Coronary artery (tissue), 2 donors: Measurements from ENCODE around the gene SCAPER.

ENCODE experiments used
- DNase-seq: peaks from one replicate; pipeline ENCODE4 v3.0.0-alpha.2; 2017; ENCODE audit warnings: low spot score
- H3K27ac ChIP-seq, 2 donors: fragments of 200-600 bp; sonication (generic); one replicate each; pipeline ENCODE4 v1.5.1; 2016 to 2019
- H3K4me3 ChIP-seq: fragments of 200-600 bp; sonication (generic); 2 replicates; pipeline ENCODE4 v1.5.1; 2016; ENCODE audit warnings: mild to moderate bottlenecking, moderate library complexity
- TF ChIP-seq, protein P1 (sequence below): fragments of 200-600 bp; sonication (generic); IDR thresholded peaks from one replicate; pipeline ENCODE4 v1.5.1; 2019; ENCODE audit warnings: antibody characterized with exemption

Gene SCAPER

DNA sequence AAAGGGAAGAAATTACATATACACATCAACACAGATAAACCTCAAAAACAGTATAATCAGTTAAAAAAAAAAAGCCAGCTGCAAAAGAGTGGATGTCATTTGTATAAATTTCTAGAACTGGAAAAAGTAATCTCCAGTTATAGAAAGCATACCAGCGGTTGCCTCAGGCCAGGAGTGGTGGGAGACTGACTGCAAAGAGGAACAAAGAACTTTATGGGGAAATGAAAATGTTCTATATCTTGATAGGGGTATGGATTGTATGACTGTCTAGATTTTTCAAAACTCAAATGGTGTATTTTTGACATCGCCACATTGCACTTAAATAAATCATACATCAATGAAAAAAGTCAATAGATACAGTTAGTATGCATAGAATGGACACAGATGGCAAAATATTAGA, 241.6 kb downstream of the SCAPER start:
- no peak for DNase-seq
- TF ChIP-seq, protein P1, sequence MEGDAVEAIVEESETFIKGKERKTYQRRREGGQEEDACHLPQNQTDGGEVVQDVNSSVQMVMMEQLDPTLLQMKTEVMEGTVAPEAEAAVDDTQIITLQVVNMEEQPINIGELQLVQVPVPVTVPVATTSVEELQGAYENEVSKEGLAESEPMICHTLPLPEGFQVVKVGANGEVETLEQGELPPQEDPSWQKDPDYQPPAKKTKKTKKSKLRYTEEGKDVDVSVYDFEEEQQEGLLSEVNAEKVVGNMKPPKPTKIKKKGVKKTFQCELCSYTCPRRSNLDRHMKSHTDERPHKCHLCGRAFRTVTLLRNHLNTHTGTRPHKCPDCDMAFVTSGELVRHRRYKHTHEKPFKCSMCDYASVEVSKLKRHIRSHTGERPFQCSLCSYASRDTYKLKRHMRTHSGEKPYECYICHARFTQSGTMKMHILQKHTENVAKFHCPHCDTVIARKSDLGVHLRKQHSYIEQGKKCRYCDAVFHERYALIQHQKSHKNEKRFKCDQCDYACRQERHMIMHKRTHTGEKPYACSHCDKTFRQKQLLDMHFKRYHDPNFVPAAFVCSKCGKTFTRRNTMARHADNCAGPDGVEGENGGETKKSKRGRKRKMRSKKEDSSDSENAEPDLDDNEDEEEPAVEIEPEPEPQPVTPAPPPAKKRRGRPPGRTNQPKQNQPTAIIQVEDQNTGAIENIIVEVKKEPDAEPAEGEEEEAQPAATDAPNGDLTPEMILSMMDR: no peak
- Histone ChIP-seq H3K4me3 (no peak overlapping the region), H3K27ac (no peak overlapping the region)

DNA sequence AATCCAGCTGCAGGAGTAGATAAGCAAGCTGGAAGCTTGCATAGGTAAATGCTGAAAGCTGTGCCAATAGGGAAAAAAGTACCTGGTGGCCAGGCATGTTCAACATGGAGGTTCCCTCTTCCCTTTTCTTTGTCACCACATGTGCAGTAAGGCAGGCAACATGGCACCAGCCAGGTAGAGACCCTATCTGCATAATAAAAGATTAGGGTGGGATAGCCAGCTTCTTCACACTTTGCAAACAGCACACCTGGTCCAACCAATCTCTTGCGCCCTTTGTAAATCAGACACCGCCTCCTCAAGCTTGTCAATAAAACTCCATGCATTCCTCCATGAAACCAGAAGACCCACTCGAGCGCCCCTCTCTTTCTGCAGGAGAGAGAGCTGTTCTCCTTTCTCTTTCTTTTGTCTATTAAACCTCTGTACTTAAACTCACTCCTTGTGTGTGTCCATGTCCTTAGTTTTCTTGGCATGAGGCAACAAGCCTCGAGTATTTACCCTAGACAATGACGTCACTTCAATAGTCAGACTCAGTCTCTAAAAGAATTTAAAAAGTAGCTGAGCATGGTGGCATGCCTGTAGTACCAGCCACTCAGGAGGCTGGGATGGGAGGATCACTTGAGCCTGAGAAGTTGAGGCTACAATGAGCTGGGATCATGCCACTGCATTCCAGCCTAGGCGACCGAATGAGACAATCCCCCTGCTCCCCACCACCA, 256.3 kb downstream of the SCAPER start:
- no peak overlapping the region for H3K27ac ChIP-seq
- H3K4me3 ChIP-seq: no peak overlapping the region
- TF ChIP-seq, protein P1: no peak
- DNase-seq: no peak

DNA sequence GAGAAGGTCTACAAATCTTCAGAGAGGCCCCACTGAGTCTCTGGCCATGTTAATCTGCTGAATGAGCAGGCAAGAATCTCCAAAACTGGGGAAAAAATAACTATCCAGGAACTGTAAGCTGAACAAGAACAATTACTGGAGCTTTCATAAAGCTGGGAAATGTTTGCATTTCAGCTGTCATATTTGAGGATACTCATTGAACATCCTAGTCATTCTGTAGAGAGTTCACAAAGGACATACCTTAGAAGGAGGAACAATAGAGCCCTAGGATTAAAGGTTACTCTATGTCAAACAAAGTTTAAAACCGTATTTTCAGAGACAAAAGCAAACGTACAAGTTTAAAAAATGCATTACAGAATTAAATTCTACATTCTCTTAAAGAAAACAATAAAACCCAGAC, 257.5 kb downstream of the SCAPER start:
- no peak overlapping the region for H3K4me3 ChIP-seq
- H3K27ac ChIP-seq: no peak overlapping the region
- no peak for DNase-seq
- TF ChIP-seq, protein P1: no peak

DNA sequence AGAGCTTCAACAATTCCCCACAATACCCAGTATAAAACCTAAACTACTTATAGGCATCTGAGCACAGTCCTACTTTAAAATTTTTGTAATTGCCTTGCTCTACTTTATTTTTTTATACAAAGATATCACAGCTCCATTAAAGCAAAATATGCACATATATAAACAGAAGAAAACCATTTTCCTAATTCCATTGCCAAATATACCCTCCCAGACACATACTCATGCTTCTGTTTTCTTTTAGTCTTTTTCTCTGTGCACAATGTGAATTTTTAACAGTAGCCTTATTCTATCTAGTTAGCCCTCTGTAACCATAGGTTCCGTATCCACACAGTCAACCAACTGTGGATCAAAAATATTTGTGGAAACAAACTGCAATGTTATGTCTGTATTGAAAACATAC, 260.5 kb downstream of the SCAPER start:
- Histone ChIP-seq H3K27ac (no peak overlapping the region), H3K4me3 (no peak overlapping the region)
- TF ChIP-seq, protein P1: no peak
- DNase-seq: no peak

GRCh38 chr15:76642671-76643070, 262.5 kb downstream of the SCAPER start:
- no peak for DNase-seq
- no peak overlapping the region for H3K4me3 ChIP-seq
- no peak overlapping the region for H3K27ac ChIP-seq
- TF ChIP-seq, protein P1: no peak

DNA sequence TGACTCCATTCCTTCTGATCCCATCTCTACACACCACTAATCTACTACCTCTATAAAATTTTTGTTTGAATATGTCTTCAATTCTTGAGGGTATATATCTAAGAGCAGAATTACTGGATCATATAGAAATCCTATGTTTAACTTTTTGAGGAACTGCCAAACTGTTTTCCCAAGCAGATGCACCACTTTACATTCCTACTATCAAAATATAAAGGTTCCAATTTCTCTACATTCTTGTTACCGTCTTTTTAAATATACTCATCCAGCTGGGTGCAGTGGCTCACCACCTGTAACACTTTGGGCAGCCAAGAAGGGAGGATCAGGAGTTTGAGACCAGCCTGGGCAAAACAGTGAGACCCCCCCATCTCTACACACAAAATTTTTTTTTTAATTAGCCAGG, 268.0 kb downstream of the SCAPER start:
- DNase-seq: no peak
- no peak overlapping the region for H3K27ac ChIP-seq
- no peak overlapping the region for H3K4me3 ChIP-seq
- TF ChIP-seq, protein P1: no peak

- DNase-seq: no peak
Measured at GRCh38 chr15:76636059-76636458, 269.1 kb downstream of the SCAPER start.

More at GRCh38 chr15:76636059-76636458, 269.1 kb downstream of the SCAPER start:
- no peak overlapping the region for H3K4me3 ChIP-seq
- TF ChIP-seq, protein P1: no peak
- no peak overlapping the region for H3K27ac ChIP-seq
